OCI-LY3 (cell line): ENCODE measurements around the gene SYT8.

Experiments
- CTCF ChIP-seq: fragments of 200-600, 300-600 bp; sonication (generic); IDR thresholded peaks from 2 replicates; pipeline ENCODE4 v1.5.1; 2014; ENCODE audit warnings: antibody characterized with exemption, low read length, low read depth
- EZH2phosphoT487 ChIP-seq: fragments of 200-600 bp; shearing (Covaris generic); IDR thresholded peaks from 2 replicates; pipeline ENCODE4 v1.6.1; 2018; ENCODE audit warnings: antibody characterized with exemption, mixed run types, low read depth

DNA sequence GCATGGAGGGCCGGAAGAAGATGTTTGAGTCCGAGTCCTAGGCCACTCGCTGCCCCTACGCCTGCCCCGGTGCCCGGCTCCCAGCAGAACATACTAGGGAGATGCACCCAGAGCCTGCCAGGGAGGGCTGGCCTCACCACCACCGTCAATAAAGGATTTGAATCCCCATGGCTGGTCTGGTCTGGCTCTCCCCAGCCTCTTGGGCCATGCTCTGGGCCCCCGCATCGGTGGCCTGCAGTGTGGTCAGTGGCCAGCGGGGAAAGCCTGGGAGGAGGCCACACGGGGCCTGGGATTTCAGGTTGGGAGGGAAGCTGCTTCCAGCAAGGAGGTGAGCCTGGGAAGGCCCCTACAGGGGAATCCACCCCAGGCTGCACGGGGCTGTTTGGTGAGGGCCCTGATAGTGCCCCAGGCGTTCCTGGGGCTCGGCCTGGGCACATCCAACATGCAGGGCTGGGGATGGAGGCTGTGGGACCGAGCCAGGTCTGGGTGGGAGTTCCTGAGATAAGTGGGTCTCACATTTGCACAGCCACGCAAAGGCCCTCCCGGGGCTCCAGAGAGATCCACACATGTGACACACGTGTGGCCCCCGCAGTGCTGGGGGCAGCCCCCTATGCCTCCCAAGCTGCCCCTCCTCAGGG lies 6.8 kb downstream of the SYT8 start:
- TF ChIP-seq CTCF = no peak
- TF ChIP-seq EZH2phosphoT487 = no peak
